ENCODE measurements around the gene NEK6.

The NEK6 gene

GRCh38 chr9:124327491-124327890 is 69.7 kb downstream of the NEK6 start:
- DNase-seq = no peak

- DNase-seq = no peak
Measured at GRCh38 chr9:124328285-124328684, 70.5 kb downstream of the NEK6 start.

- no peak for DNase-seq
Measured at GRCh38 chr9:124329206-124329792, 71.5 kb downstream of the NEK6 start.

GRCh38 chr9:124330011-124330697 is 72.4 kb downstream of the NEK6 start:
- DNase-seq = no peak

- DNase-seq = no peak
Measured at GRCh38 chr9:124331580-124331979, 73.8 kb downstream of the NEK6 start.

GRCh38 chr9:124332361-124333202 is 74.8 kb downstream of the NEK6 start:
- no peak for DNase-seq

GRCh38 chr9:124333203-124333579 is 75.4 kb downstream of the NEK6 start:
- DNase-seq = no peak

GRCh38 chr9:124334568-124335319 is 77.0 kb downstream of the NEK6 start:
- no peak for DNase-seq

GRCh38 chr9:124335320-124335707 is 77.6 kb downstream of the NEK6 start:
- DNase-seq = no peak

GRCh38 chr9:124337562-124337961 is 79.8 kb downstream of the NEK6 start:
- no peak for DNase-seq

GRCh38 chr9:124339603-124340146 is 81.9 kb downstream of the NEK6 start:
- no peak for DNase-seq

- DNase-seq = no peak
Measured at GRCh38 chr9:124340219-124341069, 82.7 kb downstream of the NEK6 start.

GRCh38 chr9:124341455-124342170 is 83.9 kb downstream of the NEK6 start:
- DNase-seq = no peak

- DNase-seq = no peak
Measured at GRCh38 chr9:124342402-124342775, 84.6 kb downstream of the NEK6 start.

- no peak for DNase-seq
Measured at GRCh38 chr9:124342776-124343485, 85.2 kb downstream of the NEK6 start.

- no peak for DNase-seq
Measured at GRCh38 chr9:124343533-124344290, 86.0 kb downstream of the NEK6 start.

- DNase-seq = no peak
Measured at GRCh38 chr9:124344291-124345050, 86.7 kb downstream of the NEK6 start.

GRCh38 chr9:124345063-124345462 is 87.3 kb downstream of the NEK6 start:
- no peak for DNase-seq

- no peak for DNase-seq
Measured at GRCh38 chr9:124345751-124346281, 88.1 kb downstream of the NEK6 start.

Data from GF-D8 (cell line).